Measurements from ENCODE around the gene MAP4K5. TPM values are rescaled to one million over a fixed set of nuclear protein-coding genes. Genes with fewer than 3 reads are reported as not detected.

Gene MAP4K5
- total and polyA plus RNA-seq, 10 donors, result 9.1 to 172 (median 55.4) TPM

- no peak for DNase-seq
- Histone ChIP-seq H3K4me3 (no peak overlapping the region), H3K4me1 (no peaks in the 10 kb centered on the region), H3K36me3 (peaks cover 0 to 77% (median 48%) of the 10 kb centered on the region in 6 donors), H3K9me3 (peaks cover 0 to 18% (median 10%) of the 10 kb centered on the region in 8 donors), H3K27me3 (replicated peaks in 1 of 7) (no peaks in the 10 kb centered on the region), H3K27ac (no peak overlapping the region)
- intact Hi-C loops (cut with DNase I; ENCODE audit: low total_unique reads), result no loop called here
- TF ChIP-seq POLR2AphosphoS5 (IDR thresholded peaks at IDR 0.05), result no peak
- no peak for TF ChIP-seq CTCF (IDR thresholded peaks at IDR 0.05 in 8 of 11, conservative IDR thresholded peaks at IDR 0.05 in 3 of 11)
- TF ChIP-seq POLR2A (IDR thresholded peaks at IDR 0.05), result no peak
Observed at GRCh38 chr14:50434528-50434927, 97.8 kb downstream of the MAP4K5 start.

- H3K4me1 ChIP-seq, result no peaks in the 10 kb centered on the region
- TF ChIP-seq POLR2A (IDR thresholded peaks at IDR 0.05) (no peak), POLR2AphosphoS5 (IDR thresholded peaks at IDR 0.05) (no peak), CTCF (IDR thresholded peaks at IDR 0.05 in 8 of 11, conservative IDR thresholded peaks at IDR 0.05 in 3 of 11) (no peak)
- H3K27me3 ChIP-seq (replicated peaks in 1 of 7), result no peaks in the 10 kb centered on the region
- 96 to 100% (median 100%) methylated on average over 1 of the region's 1 CpG for WGBS, 5 donors
- H3K4me3 ChIP-seq, result no peak overlapping the region
- peaks cover 0 to 77% (median 38%) of the 10 kb centered on the region in 6 donors for H3K36me3 ChIP-seq
- peaks cover 0 to 11% (median 8%) of the 10 kb centered on the region in 8 donors for H3K9me3 ChIP-seq
- no peak overlapping the region for H3K27ac ChIP-seq
- no peak for DNase-seq
- intact Hi-C loops (cut with DNase I; ENCODE audit: low total_unique reads), result no loop called here
Observed at GRCh38 chr14:50432131-50432530, 100.2 kb downstream of the MAP4K5 start.

DNA sequence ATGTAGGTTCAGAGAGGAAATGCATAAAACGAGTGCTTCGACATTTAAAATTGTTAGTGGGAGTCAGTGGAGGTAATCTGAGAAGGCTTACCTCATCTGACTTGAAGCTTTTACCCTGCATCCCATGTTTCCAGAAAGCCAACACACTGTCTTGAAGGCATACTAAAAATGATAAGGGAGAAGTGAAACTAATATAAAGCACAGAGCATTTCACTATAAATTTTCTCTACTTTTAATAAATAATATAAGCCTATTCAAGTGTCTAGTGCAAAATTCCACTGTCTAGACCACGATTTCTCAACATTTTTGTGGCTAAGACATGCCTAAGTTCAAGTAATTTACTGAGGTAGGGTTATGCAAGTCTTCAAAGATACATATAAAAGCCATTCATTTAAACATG lies 106.6 kb downstream of the MAP4K5 start:
- Histone ChIP-seq H3K27me3 (replicated peaks in 1 of 7) (no peaks in the 10 kb centered on the region), H3K4me3 (no peak overlapping the region), H3K27ac (no peak overlapping the region), H3K9me3 (no peaks in the 10 kb centered on the region), H3K4me1 (no peaks in the 10 kb centered on the region), H3K36me3 (peaks cover 0 to 84% (median 39%) of the 10 kb centered on the region in 6 donors)
- intact Hi-C loops (cut with DNase I; ENCODE audit: low total_unique reads), result no loop called here
- no peak for DNase-seq
- 68 to 84% (median 73%) methylated on average over 3 of the region's 3 CpGs for WGBS, 5 donors
- TF ChIP-seq POLR2AphosphoS5 (IDR thresholded peaks at IDR 0.05) (no peak), CTCF (IDR thresholded peaks at IDR 0.05 in 8 of 11, conservative IDR thresholded peaks at IDR 0.05 in 3 of 11) (no peak), POLR2A (IDR thresholded peaks at IDR 0.05) (no peak)

GRCh38 chr14:50425105-50425504 lies 107.3 kb downstream of the MAP4K5 start:
- no peak for TF ChIP-seq CTCF (IDR thresholded peaks at IDR 0.05 in 8 of 11, conservative IDR thresholded peaks at IDR 0.05 in 3 of 11)
- no peak for TF ChIP-seq POLR2AphosphoS5 (IDR thresholded peaks at IDR 0.05)
- TF ChIP-seq POLR2A (IDR thresholded peaks at IDR 0.05), result no peak
- Histone ChIP-seq H3K27ac (no peak overlapping the region), H3K4me1 (no peaks in the 10 kb centered on the region), H3K27me3 (replicated peaks in 1 of 7) (no peaks in the 10 kb centered on the region), H3K4me3 (no peak overlapping the region), H3K9me3 (no peaks in the 10 kb centered on the region), H3K36me3 (peaks cover 0 to 91% (median 44%) of the 10 kb centered on the region in 6 donors)
- no peak for DNase-seq
- intact Hi-C loops (cut with DNase I; ENCODE audit: low total_unique reads), result no loop called here
- whole genome bisulfite sequencing, 5 donors, result 79 to 97% (median 83%) methylated on average over 2 of the region's 2 CpGs

Data from spleen (tissue), 11 donors.